Measurements from ENCODE around the gene IGFN1. TPM values are rescaled to one million over a fixed set of nuclear protein-coding genes. Genes with fewer than 3 reads are reported as not detected.
A peak's percentile ranks its signal among the peaks of the same experiment; 100 is the strongest.

The IGFN1 gene
- total and polyA plus RNA-seq, 2 of the 4 experiments (the other 2 are of a cell fraction): 0.05 TPM; not detected in 1

- Histone ChIP-seq H3K36me3 (ENCODE audit: control insufficient read depth, insufficient read depth, low read length) (no peaks in the 10 kb centered on the region), H3K4me1 (ENCODE audit: control insufficient read depth, insufficient read depth, low read length) (0 out of 2 replicates have a peak, but pooled peaks cover 3% of the 10 kb centered on the region), H4K8ac (ENCODE audit: low read depth in 2 of 2, low read length in 2 of 2) (no peak overlapping the region), H3K4ac (ENCODE audit: low read depth, low read length) (no peak overlapping the region), H2BK5ac (ENCODE audit: low read depth, low read length, poor library complexity, severe bottlenecking) (no peak overlapping the region), H3K56ac (ENCODE audit: extremely low read depth, insufficient read depth, low read length) (no peak overlapping the region), H3K18ac (ENCODE audit: low read depth, low read length) (no peak overlapping the region), H2AFZ (replicated peaks; ENCODE audit: low read length, poor library complexity) (no peak overlapping the region), H4K20me1 (ENCODE audit: insufficient read depth, low read length) (no peaks in the 10 kb centered on the region), H3K14ac (replicated peaks; ENCODE audit: low read depth, low read length) (no peak overlapping the region), H3K9me3 (ENCODE audit: control insufficient read depth, insufficient read depth, low read length) (no peaks in the 10 kb centered on the region), H2BK15ac (ENCODE audit: low read depth, low read length) (peak overlapping the region; percentile 50; the same call in 1 of the 3 replicates), H3K9ac (ENCODE audit: low read depth, low read length) (no peak overlapping the region), H3K9me1 (ENCODE audit: insufficient read depth, low read length) (peaks cover 12% of the 10 kb centered on the region), H2AK9ac (replicated peaks; ENCODE audit: low read depth, low read length, poor library complexity) (no peak overlapping the region), H3K23ac (ENCODE audit: low read depth, low read length) (no peak overlapping the region), H3K4me3 (ENCODE audit: insufficient read depth, low read depth, low read length) (no peak overlapping the region), H3K4me2 (ENCODE audit: low read depth, low read length) (no peak overlapping the region), H4K91ac (ENCODE audit: insufficient read depth, low read depth, low read length) (no peak overlapping the region), H3K27ac (ENCODE audit: insufficient read depth, low read length) (no peak overlapping the region), H3K27me3 (ENCODE audit: control insufficient read depth, insufficient read depth, low read length) (no peaks in the 10 kb centered on the region), H2BK120ac (ENCODE audit: low read depth, low read length) (no peak overlapping the region), H2BK20ac (ENCODE audit: low read depth, low read length) (0 out of 2 replicates have a peak overlapping the region, but pooled peaks have one; percentile 29), H3K79me1 (ENCODE audit: low read depth in 1 of 2, low read length in 2 of 2) (no peaks in the 10 kb centered on the region), H2AK5ac (ENCODE audit: low read depth, low read length) (no peak overlapping the region), H4K5ac (ENCODE audit: low read depth, low read length) (no peak overlapping the region)
- ChIA-PET POLR2A (ENCODE audit: unreplicated experiment) (no interaction called here), CTCF (no interaction called here)
- TF ChIP-seq MAZ (IDR thresholded peaks at IDR 0.05; ENCODE audit: borderline replicate concordance, low read depth, low read length): no peak
- TF ChIP-seq, protein P1, sequence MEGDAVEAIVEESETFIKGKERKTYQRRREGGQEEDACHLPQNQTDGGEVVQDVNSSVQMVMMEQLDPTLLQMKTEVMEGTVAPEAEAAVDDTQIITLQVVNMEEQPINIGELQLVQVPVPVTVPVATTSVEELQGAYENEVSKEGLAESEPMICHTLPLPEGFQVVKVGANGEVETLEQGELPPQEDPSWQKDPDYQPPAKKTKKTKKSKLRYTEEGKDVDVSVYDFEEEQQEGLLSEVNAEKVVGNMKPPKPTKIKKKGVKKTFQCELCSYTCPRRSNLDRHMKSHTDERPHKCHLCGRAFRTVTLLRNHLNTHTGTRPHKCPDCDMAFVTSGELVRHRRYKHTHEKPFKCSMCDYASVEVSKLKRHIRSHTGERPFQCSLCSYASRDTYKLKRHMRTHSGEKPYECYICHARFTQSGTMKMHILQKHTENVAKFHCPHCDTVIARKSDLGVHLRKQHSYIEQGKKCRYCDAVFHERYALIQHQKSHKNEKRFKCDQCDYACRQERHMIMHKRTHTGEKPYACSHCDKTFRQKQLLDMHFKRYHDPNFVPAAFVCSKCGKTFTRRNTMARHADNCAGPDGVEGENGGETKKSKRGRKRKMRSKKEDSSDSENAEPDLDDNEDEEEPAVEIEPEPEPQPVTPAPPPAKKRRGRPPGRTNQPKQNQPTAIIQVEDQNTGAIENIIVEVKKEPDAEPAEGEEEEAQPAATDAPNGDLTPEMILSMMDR (conservative IDR thresholded peaks at IDR 0.05; ENCODE audit: low read depth, low read length): no peak
- TF ChIP-seq CHD1 (IDR thresholded peaks at IDR 0.05; ENCODE audit: low read depth, low read length): no peak
- no peak for TF ChIP-seq BHLHE40 (IDR thresholded peaks at IDR 0.05; ENCODE audit: low read depth, low read length)
- no peak for TF ChIP-seq FOS (IDR thresholded peaks at IDR 0.05; ENCODE audit: low read depth, low read length)
- no peak for TF ChIP-seq USF2 (IDR thresholded peaks at IDR 0.05; ENCODE audit: low read depth, low read length)
- no peak for TF ChIP-seq MAFK (IDR thresholded peaks at IDR 0.05; ENCODE audit: low read depth, low read length)
- no peak for TF ChIP-seq POLR2A (IDR thresholded peaks at IDR 0.05; ENCODE audit: low read depth, low read length)
- no peak for TF ChIP-seq NFE2L2 (IDR thresholded peaks at IDR 0.05; ENCODE audit: low read depth, low read length)
- TF ChIP-seq RFX5 (IDR thresholded peaks at IDR 0.05; ENCODE audit: low read depth, low read length): no peak
- TF ChIP-seq MXI1 (IDR thresholded peaks at IDR 0.05; ENCODE audit: borderline replicate concordance, low read depth, low read length): no peak
- no peak for TF ChIP-seq CEBPB (IDR thresholded peaks at IDR 0.05; ENCODE audit: low read depth, low read length)
- TF ChIP-seq RCOR1 (IDR thresholded peaks at IDR 0.05; ENCODE audit: insufficient replicate concordance, low read length): no peak
- no peak for TF ChIP-seq SMC3 (IDR thresholded peaks at IDR 0.05; ENCODE audit: low read depth, low read length)
- TF ChIP-seq RAD21 (IDR thresholded peaks at IDR 0.05; ENCODE audit: low read length): no peak
- in situ Hi-C loops (cut with MboI; ENCODE audit: low sequenced_read_pairs): no loop called here
- WGBS, 2 experiments (ENCODE audit: extremely low coverage in 2 of 2, insufficient read length in 1 of 2): 100% methylated on average over 3 of the region's 6 CpGs; no CpG with 5 or more reads in 1 of the 2 experiments
- BruUV-seq (replicated peaks): no TSS peak
- no peak for ATAC-seq (ENCODE audit: low read depth)
- intact Hi-C loops (cut with micrococcal nuclease): no loop called here
- no peak for DNase-seq
- dilution Hi-C loops (cut with HindIII; ENCODE audit: low sequenced_read_pairs, unreplicated experiment): no loop called here
Measured at GRCh38 chr1:201190005-201190404, 619 bp upstream of the IGFN1 start.
